Fibroblast of the aortic adventitia (primary cell): ENCODE results near the gene DTD1. TPM values are rescaled to one million over a fixed set of nuclear protein-coding genes. Genes with fewer than 3 reads are reported as not detected.

Source experiments
- DNase-seq: peaks from one replicate; pipeline ENCODE4 v3.0.0-alpha.2; 2010; ENCODE audit warnings: low read depth
- H3K4me3 ChIP-seq: 2 replicates; pipeline ENCODE4 v1.5.1; 2011; ENCODE audit warnings: low read depth, mild to moderate bottlenecking, control low read depth, low read length, moderate library complexity
- total RNA-seq: library from RNA; depleted of rRNA; stranded (reverse); fragments of >200 nt; gene quantifications from 2 replicates; pipeline ENCODE4 v1.2.3, GENCODE V29; 2012; ENCODE audit warnings: low replicate concordance
- TF ChIP-seq, protein P1 (sequence below): IDR thresholded peaks from 2 replicates; pipeline ENCODE4 v1.5.1; 2011; ENCODE audit warnings: mild to moderate bottlenecking, low read length, control low read depth, inconsistent platforms; ENCODE audit not compliant: insufficient read depth

Gene DTD1
- total RNA-seq, 1 donor: 69.8 TPM

DNA sequence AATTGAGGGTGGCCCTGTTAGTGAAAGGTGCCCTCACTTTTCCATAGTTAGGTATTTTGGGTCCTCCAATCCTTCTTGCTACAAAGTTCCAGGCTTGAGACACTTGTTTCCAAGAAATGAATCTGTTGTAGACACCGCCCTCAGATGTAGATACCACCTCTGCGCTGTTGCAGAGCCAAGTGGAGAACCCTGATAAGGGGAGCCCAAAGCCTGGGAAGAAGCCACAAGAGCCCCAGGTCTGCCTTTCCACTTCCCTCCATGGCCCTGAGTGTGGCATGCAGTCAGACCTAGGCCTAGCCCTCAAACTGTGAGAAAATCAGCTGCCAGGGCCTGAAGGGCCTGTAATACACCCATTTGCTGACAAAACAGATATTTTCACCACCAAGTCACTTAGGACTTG lies 37.1 kb downstream of the DTD1 start:
- TF ChIP-seq, protein P1, sequence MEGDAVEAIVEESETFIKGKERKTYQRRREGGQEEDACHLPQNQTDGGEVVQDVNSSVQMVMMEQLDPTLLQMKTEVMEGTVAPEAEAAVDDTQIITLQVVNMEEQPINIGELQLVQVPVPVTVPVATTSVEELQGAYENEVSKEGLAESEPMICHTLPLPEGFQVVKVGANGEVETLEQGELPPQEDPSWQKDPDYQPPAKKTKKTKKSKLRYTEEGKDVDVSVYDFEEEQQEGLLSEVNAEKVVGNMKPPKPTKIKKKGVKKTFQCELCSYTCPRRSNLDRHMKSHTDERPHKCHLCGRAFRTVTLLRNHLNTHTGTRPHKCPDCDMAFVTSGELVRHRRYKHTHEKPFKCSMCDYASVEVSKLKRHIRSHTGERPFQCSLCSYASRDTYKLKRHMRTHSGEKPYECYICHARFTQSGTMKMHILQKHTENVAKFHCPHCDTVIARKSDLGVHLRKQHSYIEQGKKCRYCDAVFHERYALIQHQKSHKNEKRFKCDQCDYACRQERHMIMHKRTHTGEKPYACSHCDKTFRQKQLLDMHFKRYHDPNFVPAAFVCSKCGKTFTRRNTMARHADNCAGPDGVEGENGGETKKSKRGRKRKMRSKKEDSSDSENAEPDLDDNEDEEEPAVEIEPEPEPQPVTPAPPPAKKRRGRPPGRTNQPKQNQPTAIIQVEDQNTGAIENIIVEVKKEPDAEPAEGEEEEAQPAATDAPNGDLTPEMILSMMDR: no peak
- no peak overlapping the region for H3K4me3 ChIP-seq
- DNase-seq: no peak

DNA sequence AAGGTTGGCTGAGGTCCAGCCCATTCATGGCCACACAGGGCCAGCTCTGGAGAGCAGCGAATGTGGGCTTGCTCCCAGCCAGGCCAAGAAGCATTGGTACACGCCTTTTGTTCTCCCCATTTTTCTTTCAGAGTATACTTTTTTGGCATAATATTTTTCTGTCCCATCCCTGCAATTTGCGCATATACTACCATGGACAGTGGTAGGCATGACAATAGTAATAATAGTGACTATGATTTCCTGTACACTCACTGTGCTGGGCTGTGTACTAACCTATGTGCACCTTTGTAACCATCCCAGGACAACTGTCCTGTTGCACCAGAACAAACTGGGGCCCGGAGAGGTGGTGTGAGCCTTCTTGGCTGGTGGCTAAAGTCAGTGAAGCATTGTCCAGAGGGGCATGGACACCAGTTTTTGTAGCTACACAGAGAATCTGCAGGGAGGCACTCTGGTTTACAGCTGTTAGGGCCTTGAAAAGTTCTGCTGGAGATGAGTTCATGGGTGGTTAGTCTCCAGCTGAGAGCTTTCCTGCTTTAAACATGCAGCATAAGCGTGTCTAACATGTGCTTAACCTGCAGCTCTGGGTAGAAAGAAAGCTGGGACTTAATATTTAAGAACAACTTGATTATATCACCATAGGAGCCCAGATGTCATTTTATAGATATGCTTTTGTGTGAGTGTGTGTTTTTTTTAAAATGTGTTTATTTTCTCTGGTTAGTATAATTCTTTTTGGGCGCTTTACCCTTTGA lies 38.2 kb downstream of the DTD1 start:
- no peak overlapping the region for H3K4me3 ChIP-seq
- TF ChIP-seq, protein P1: no peak
- DNase-seq: no peak

DNA sequence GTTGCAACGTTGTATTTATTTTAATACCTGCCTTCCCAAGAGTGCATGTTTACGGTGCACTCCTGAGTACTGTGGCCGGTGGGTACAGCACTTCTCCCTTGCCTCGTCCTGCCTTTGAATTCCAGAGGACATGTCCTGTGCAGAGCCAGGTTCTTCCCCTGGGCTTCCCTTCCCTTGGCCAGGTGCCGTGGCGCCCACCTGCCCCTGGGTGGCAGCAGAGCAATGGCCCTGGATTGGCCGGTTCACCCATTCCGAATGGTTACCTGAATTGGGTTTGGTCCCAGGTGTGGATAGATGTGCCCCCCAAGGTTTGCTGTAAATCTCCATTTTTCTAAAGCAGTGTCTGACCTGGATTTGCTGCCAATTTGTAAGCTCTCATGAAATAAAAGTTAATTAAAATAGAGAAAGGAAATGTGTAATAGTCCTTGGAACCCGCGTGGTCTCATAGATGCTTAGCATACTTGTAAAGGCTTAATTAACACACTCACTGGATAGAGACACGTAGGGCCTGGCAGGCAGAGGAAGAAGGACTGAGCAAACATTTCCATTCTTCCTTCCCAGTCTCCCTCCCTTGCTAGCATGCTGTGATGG lies 40.6 kb downstream of the DTD1 start:
- TF ChIP-seq, protein P1: peak; percentile 57
- no peak for DNase-seq

GRCh38 chr20:18632196-18632789 lies 44.4 kb downstream of the DTD1 start:
- TF ChIP-seq, protein P1: peak; percentile 100
- DNase-seq: peak; percentile 61
- H3K4me3 ChIP-seq: no peak overlapping the region

More for the DNA sequence above, 40.6 kb downstream of the DTD1 start:
- no peak overlapping the region for H3K4me3 ChIP-seq

GRCh38 chr20:18633411-18633810 lies 45.6 kb downstream of the DTD1 start:
- no peak for DNase-seq
- TF ChIP-seq, protein P1: no peak
- H3K4me3 ChIP-seq: no peak overlapping the region

GRCh38 chr20:18634501-18634900 lies 46.6 kb downstream of the DTD1 start:
- DNase-seq: no peak
- TF ChIP-seq, protein P1: no peak
- H3K4me3 ChIP-seq: no peak overlapping the region
